NCI-H82 (cell line): ENCODE results near the gene USP28.
"Not testable (repeated sequence)": the region's sequence is repeated elsewhere in the genome, so short reads cannot be mapped to it uniquely, and the experiment has no call there.

ENCODE experiments used
- DNase-seq: peaks from one replicate; lab custom pipeline; 2025; lab: John Stamatoyannopoulos, UW

The USP28 gene

GRCh38 chr11:113875234-113876073 lies at the start of gene USP28:
USP28 (minus strand) TSS chr11:113875572; CDS start chr11:113875501, 71 bp downstream.
- DNase-seq, result peak; percentile 95

- no peak for DNase-seq
Measured at GRCh38 chr11:113923572-113923971, 48.2 kb upstream of the USP28 start.

- DNase-seq, result not testable (repeated sequence)
Measured at GRCh38 chr11:113911491-113911890, 36.1 kb upstream of the USP28 start.

GRCh38 chr11:113908098-113908497 lies 32.7 kb upstream of the USP28 start:
- no peak for DNase-seq

- DNase-seq, result no peak
Measured at GRCh38 chr11:113907681-113908080, 32.3 kb upstream of the USP28 start.

- peak; percentile 28 for DNase-seq
Measured at GRCh38 chr11:113907152-113907551, 31.8 kb upstream of the USP28 start.

- DNase-seq, result peak; percentile 51
Measured at GRCh38 chr11:113906516-113906915, 31.1 kb upstream of the USP28 start.

- peak; percentile 82 for DNase-seq
Measured at GRCh38 chr11:113906038-113906437, 30.7 kb upstream of the USP28 start.

GRCh38 chr11:113904379-113905101 lies 29.2 kb upstream of the USP28 start, which contains the start of gene HTR3B:
HTR3B (plus strand) TSS chr11:113904796; CDS start chr11:113904934, 138 bp downstream.
- DNase-seq, result peak; percentile 16

- DNase-seq, result no peak
Measured at GRCh38 chr11:113901141-113901540, 25.8 kb upstream of the USP28 start.

GRCh38 chr11:113896156-113896879 lies 20.9 kb upstream of the USP28 start:
- peak; percentile 74 for DNase-seq

GRCh38 chr11:113895367-113896155 lies 20.2 kb upstream of the USP28 start:
- peak; percentile 72 for DNase-seq

GRCh38 chr11:113894421-113894996 lies 19.1 kb upstream of the USP28 start:
- DNase-seq, result peak; percentile 20

GRCh38 chr11:113888848-113889247 lies 13.5 kb upstream of the USP28 start:
- DNase-seq, result no peak

GRCh38 chr11:113885897-113886296 lies 10.5 kb upstream of the USP28 start:
- no peak for DNase-seq

- no peak for DNase-seq
Measured at GRCh38 chr11:113884361-113884836, 9.0 kb upstream of the USP28 start.

- DNase-seq, result peak; percentile 66
Measured at GRCh38 chr11:113881856-113882255, 6.5 kb upstream of the USP28 start.

- DNase-seq, result peak; percentile 41
Measured at GRCh38 chr11:113880971-113881370, 5.6 kb upstream of the USP28 start.

GRCh38 chr11:113879446-113879845 lies 4.1 kb upstream of the USP28 start:
- DNase-seq, result not testable (repeated sequence)

GRCh38 chr11:113877670-113878055 lies 2.3 kb upstream of the USP28 start:
- DNase-seq, result no peak
